Astrocyte (in vitro differentiated cells and primary cell): Measurements from ENCODE around the gene SDK1. TPM values are rescaled to one million over a fixed set of nuclear protein-coding genes. Genes with fewer than 3 reads are reported as not detected.

Experiments used
- DNase-seq: peaks from one replicate; pipeline ENCODE4 v3.0.0-alpha.2; 2010; ENCODE audit warnings: low read depth
- FAIRE-seq: peaks from 2 replicates; lab custom pipeline; 2011; peaks lifted over from hg19 to GRCh38; lab: Jason Lieb, UNC
- H2AFZ ChIP-seq: 2 replicates; pipeline ENCODE4 v1.6.0; 2012; ENCODE audit warnings: low read depth, low read length, inconsistent platforms
- H3K27ac ChIP-seq: 2 replicates; pipeline ENCODE4 v1.5.1; 2011; ENCODE audit warnings: low read depth, low read length, inconsistent platforms
- H3K27me3 ChIP-seq: 2 replicates; pipeline ENCODE4 v1.6.0; 2011; ENCODE audit warnings: low read length, inconsistent platforms; ENCODE audit not compliant: insufficient read depth
- H3K36me3 ChIP-seq: 2 replicates; pipeline ENCODE4 v1.5.1; 2011; ENCODE audit warnings: low read length, inconsistent platforms; ENCODE audit not compliant: insufficient read depth
- H3K4me1 ChIP-seq: 2 replicates; pipeline ENCODE4 v1.5.1; 2011; ENCODE audit warnings: low read length, inconsistent platforms; ENCODE audit not compliant: insufficient read depth
- H3K4me2 ChIP-seq: 2 replicates; pipeline ENCODE4 v1.6.0; 2012; ENCODE audit warnings: low read length, inconsistent platforms
- H3K4me3 ChIP-seq: 2 replicates; pipeline ENCODE4 v1.5.1; 2011; ENCODE audit warnings: low read depth, mild to moderate bottlenecking, low read length, inconsistent platforms; ENCODE audit not compliant: insufficient read depth
- H3K79me2 ChIP-seq: 2 replicates; pipeline ENCODE4 v1.6.0; 2012; ENCODE audit warnings: mild to moderate bottlenecking, low read length, inconsistent platforms; ENCODE audit not compliant: insufficient read depth
- H3K9ac ChIP-seq: 2 replicates; pipeline ENCODE4 v1.6.0; 2012; ENCODE audit warnings: mild to moderate bottlenecking, low read length, inconsistent platforms
- H3K9me3 ChIP-seq: 2 replicates; pipeline ENCODE4 v1.5.1; 2012; ENCODE audit warnings: low read depth, mild to moderate bottlenecking, low read length, inconsistent platforms; ENCODE audit not compliant: insufficient read depth
- H4K20me1 ChIP-seq: 2 replicates; pipeline ENCODE4 v1.6.0; 2012; ENCODE audit warnings: low read length, inconsistent platforms; ENCODE audit not compliant: insufficient read depth
- H3K27ac Mint-ChIP-seq: one replicate; pipeline ENCODE4 v1.8.0; 2021; ENCODE audit warnings: mild to moderate bottlenecking, mixed read lengths; ENCODE audit not compliant: unreplicated experiment
- H3K27me3 Mint-ChIP-seq: one replicate; pipeline ENCODE4 v1.8.0; 2021; ENCODE audit warnings: low read depth, mixed read lengths; ENCODE audit not compliant: unreplicated experiment
- H3K36me3 Mint-ChIP-seq: one replicate; pipeline ENCODE4 v1.8.0; 2021; ENCODE audit warnings: low read depth, mixed read lengths; ENCODE audit not compliant: unreplicated experiment
- H3K4me1 Mint-ChIP-seq: one replicate; pipeline ENCODE4 v1.8.0; 2021; ENCODE audit warnings: low read depth, mixed read lengths; ENCODE audit not compliant: unreplicated experiment
- H3K4me3 Mint-ChIP-seq: one replicate; pipeline ENCODE4 v1.8.0; 2021; ENCODE audit warnings: mild to moderate bottlenecking, moderate library complexity, mixed read lengths; ENCODE audit not compliant: unreplicated experiment
- H3K9me3 Mint-ChIP-seq: one replicate; pipeline ENCODE4 v1.8.0; 2021; ENCODE audit warnings: mild to moderate bottlenecking, mixed read lengths; ENCODE audit not compliant: unreplicated experiment
- EZH2 ChIP-seq: IDR thresholded peaks from 2 replicates; pipeline ENCODE4 v1.6.1; 2012; ENCODE audit warnings: mild to moderate bottlenecking, low read length, inconsistent platforms; ENCODE audit not compliant: insufficient read depth
- total RNA-seq: library from RNA; stranded (reverse); gene quantifications from 2 replicates; pipeline ENCODE4 v1.2.1, GENCODE V29; 2021
- TF ChIP-seq, protein P1 (sequence below): IDR thresholded peaks from 2 replicates; pipeline ENCODE4 v1.5.1; 2011; ENCODE audit warnings: low read depth, mild to moderate bottlenecking, inconsistent platforms, low read length, moderate library complexity; ENCODE audit not compliant: insufficient read depth

The SDK1 gene
- total RNA-seq, 1 donor from 2014 or later: 4.2 TPM

DNA sequence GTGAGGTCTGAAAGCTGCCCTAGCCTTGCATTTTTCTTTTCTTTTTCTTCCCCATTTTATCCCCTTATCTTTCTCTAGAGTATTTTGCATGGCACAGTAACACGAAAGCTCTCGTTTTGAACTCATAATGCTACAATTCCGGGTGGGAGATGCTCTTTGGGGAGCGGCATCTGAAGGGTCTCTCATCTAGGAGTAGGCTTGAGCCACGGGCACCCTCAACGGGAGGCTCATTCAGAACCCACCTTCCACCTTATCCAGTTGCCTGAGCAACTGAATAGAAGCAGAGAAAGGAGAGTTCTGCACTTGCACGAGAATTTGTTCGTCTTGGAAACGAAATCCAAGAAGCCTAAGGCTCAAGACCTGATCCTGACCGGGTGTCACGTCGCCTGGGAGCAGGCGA is 777.5 kb downstream of the SDK1 start:
- TF ChIP-seq, protein P1, sequence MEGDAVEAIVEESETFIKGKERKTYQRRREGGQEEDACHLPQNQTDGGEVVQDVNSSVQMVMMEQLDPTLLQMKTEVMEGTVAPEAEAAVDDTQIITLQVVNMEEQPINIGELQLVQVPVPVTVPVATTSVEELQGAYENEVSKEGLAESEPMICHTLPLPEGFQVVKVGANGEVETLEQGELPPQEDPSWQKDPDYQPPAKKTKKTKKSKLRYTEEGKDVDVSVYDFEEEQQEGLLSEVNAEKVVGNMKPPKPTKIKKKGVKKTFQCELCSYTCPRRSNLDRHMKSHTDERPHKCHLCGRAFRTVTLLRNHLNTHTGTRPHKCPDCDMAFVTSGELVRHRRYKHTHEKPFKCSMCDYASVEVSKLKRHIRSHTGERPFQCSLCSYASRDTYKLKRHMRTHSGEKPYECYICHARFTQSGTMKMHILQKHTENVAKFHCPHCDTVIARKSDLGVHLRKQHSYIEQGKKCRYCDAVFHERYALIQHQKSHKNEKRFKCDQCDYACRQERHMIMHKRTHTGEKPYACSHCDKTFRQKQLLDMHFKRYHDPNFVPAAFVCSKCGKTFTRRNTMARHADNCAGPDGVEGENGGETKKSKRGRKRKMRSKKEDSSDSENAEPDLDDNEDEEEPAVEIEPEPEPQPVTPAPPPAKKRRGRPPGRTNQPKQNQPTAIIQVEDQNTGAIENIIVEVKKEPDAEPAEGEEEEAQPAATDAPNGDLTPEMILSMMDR: no peak
- no peak for TF ChIP-seq EZH2
- Mint-ChIP-seq H3K9me3 (peaks cover 7% of the 10 kb centered on the region), H3K36me3 (no peaks in the 10 kb centered on the region), H3K4me1 (no peaks in the 10 kb centered on the region), H3K27ac (no peak overlapping the region), H3K4me3 (no peak overlapping the region), H3K27me3 (no peaks in the 10 kb centered on the region)
- Histone ChIP-seq H3K9ac (no peak overlapping the region), H3K27me3 (no peaks in the 10 kb centered on the region), H3K36me3 (no peaks in the 10 kb centered on the region), H2AFZ (no peak overlapping the region), H3K9me3 (peaks cover 5% of the 10 kb centered on the region), H3K4me3 (no peak overlapping the region), H3K27ac (no peak overlapping the region), H3K4me2 (no peak overlapping the region), H4K20me1 (no peaks in the 10 kb centered on the region), H3K4me1 (no peaks in the 10 kb centered on the region), H3K79me2 (no peaks in the 10 kb centered on the region)
- no peak for DNase-seq
- FAIRE-seq: no peak

DNA sequence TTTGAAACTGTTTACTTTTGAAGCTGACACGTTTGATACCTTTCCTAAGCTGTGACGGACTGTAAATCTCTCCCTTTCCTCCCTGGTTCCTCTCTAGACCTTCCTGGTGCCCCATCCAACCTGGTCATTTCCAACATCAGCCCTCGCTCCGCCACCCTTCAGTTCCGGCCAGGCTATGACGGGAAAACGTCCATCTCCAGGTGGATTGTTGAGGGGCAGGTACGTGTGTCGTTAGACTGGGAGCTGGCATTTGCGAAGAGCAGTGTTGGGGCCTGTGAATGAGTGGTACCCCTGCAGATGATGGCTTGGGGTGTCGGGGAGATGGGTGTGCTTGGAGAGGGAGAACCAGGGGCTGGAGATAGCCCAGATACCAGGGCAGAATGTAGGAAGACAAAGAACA is 778.3 kb downstream of the SDK1 start:
- no peak overlapping the region for H3K4me3 ChIP-seq
- DNase-seq (no peak), FAIRE-seq (no peak)
- no peak overlapping the region for H2AFZ ChIP-seq
- H3K9me3 Mint-ChIP-seq: peaks cover 7% of the 10 kb centered on the region
- H3K36me3 Mint-ChIP-seq: no peaks in the 10 kb centered on the region
- H3K4me3 Mint-ChIP-seq: no peak overlapping the region
- no peaks in the 10 kb centered on the region for H3K4me1 ChIP-seq
- no peak overlapping the region for H3K9ac ChIP-seq
- H3K4me1 Mint-ChIP-seq: no peaks in the 10 kb centered on the region
- H3K36me3 ChIP-seq: no peaks in the 10 kb centered on the region
- H3K79me2 ChIP-seq: no peaks in the 10 kb centered on the region
- no peaks in the 10 kb centered on the region for H3K27me3 Mint-ChIP-seq
- H4K20me1 ChIP-seq: no peaks in the 10 kb centered on the region
- no peak overlapping the region for H3K27ac Mint-ChIP-seq
- TF ChIP-seq, protein P1: no peak
- H3K4me2 ChIP-seq: no peak overlapping the region
- peaks cover 7% of the 10 kb centered on the region for H3K9me3 ChIP-seq
- no peak overlapping the region for H3K27ac ChIP-seq
- no peaks in the 10 kb centered on the region for H3K27me3 ChIP-seq

DNA sequence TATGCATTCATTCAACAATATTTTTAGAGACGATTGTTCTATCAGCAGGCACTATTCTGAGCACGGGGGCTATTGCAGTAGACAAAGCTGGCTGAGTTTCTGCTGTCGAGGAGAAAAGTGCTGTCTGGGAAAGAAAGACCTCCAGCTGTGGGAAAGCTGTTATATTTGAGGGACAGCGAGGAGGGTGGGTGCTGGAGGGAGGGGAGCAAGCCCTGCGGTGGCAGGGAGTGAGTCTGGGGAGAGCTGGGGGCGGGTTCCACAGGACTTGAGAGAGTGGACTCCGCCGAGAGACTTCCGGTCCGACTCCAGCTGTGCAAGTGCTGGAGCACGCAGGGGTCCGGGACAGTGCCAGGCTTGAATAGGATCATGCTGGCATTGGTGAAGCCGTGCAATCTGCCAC is 778.9 kb downstream of the SDK1 start:
- Histone ChIP-seq H3K4me1 (no peaks in the 10 kb centered on the region), H3K4me3 (no peak overlapping the region), H4K20me1 (no peaks in the 10 kb centered on the region), H2AFZ (no peak overlapping the region), H3K4me2 (no peak overlapping the region), H3K9ac (no peak overlapping the region), H3K79me2 (no peaks in the 10 kb centered on the region), H3K27me3 (no peaks in the 10 kb centered on the region), H3K27ac (no peak overlapping the region), H3K36me3 (no peaks in the 10 kb centered on the region), H3K9me3 (peaks cover 7% of the 10 kb centered on the region)
- DNase-seq: no peak
- no peak overlapping the region for H3K4me3 Mint-ChIP-seq
- H3K27me3 Mint-ChIP-seq: no peaks in the 10 kb centered on the region
- FAIRE-seq: no peak
- H3K27ac Mint-ChIP-seq: no peak overlapping the region
- TF ChIP-seq, protein P1: no peak
- TF ChIP-seq EZH2: no peak
- no peaks in the 10 kb centered on the region for H3K4me1 Mint-ChIP-seq
- H3K9me3 Mint-ChIP-seq: peaks cover 7% of the 10 kb centered on the region
- no peaks in the 10 kb centered on the region for H3K36me3 Mint-ChIP-seq
